Calu3 (cell line): ENCODE data around the gene BDKRB2. TPM values are rescaled to one million over a fixed set of nuclear protein-coding genes. Genes with fewer than 3 reads are reported as not detected.

Source experiments
- BruUV-seq: library from RNA; stranded (reverse); fragments of 400-500 nt; replicated peaks from 2 replicates; lab custom pipeline; 2021; lab: Mats Ljungman, UMichigan
- CTCF ChIA-PET: fragments of 300-600 bp; sonication (Branson Sonifier 250); formaldehyde crosslinking; loops from one replicate; lab custom pipeline; 2022; ENCODE audit warnings: antibody characterized with exemption; lab: Charles Lee
- DNase-seq: peaks from one replicate; pipeline ENCODE4 v3.0.0; 2022
- H3K27ac Mint-ChIP-seq: one replicate; pipeline ENCODE4 v1.8.0; 2022; ENCODE audit warnings: mixed read lengths; ENCODE audit not compliant: unreplicated experiment
- H3K27me3 Mint-ChIP-seq: one replicate; pipeline ENCODE4 v1.8.0; 2022; ENCODE audit warnings: mixed read lengths; ENCODE audit not compliant: unreplicated experiment
- H3K36me3 Mint-ChIP-seq: one replicate; pipeline ENCODE4 v1.8.0; 2022; ENCODE audit warnings: mild to moderate bottlenecking, moderate library complexity, mixed read lengths; ENCODE audit not compliant: insufficient read depth, unreplicated experiment
- H3K4me1 Mint-ChIP-seq: one replicate; pipeline ENCODE4 v1.8.0; 2022; ENCODE audit warnings: mild to moderate bottlenecking, low read depth, mixed read lengths; ENCODE audit not compliant: unreplicated experiment
- H3K4me3 Mint-ChIP-seq: one replicate; pipeline ENCODE4 v1.8.0; 2022; ENCODE audit warnings: mild to moderate bottlenecking, low read depth, moderate library complexity, mixed read lengths; ENCODE audit not compliant: unreplicated experiment
- H3K9me3 Mint-ChIP-seq: one replicate; pipeline ENCODE4 v1.8.0; 2022; ENCODE audit warnings: low read depth, mixed read lengths; ENCODE audit not compliant: unreplicated experiment
- intact Hi-C: fragments of 100-400 bp; cut with micrococcal nuclease; formaldehyde crosslinking; loops from one replicate; pipeline ENCODE4 v1.10.0; 2022; ENCODE audit not compliant: unreplicated experiment
- total RNA-seq: library from RNA; stranded (reverse); gene quantifications from 2 replicates; pipeline ENCODE4 v1.2.3, GENCODE V29; 2022
- TF ChIP-seq, protein P1 (sequence below): fragments of 200-600 bp; IDR thresholded peaks from one replicate; pipeline ENCODE4 v1.8.0; 2022; ENCODE audit warnings: antibody characterized with exemption; ENCODE audit not compliant: unreplicated experiment

BDKRB2 gene
- total RNA-seq, 1 experiment from 2014 or later, result 0.28 TPM

DNA sequence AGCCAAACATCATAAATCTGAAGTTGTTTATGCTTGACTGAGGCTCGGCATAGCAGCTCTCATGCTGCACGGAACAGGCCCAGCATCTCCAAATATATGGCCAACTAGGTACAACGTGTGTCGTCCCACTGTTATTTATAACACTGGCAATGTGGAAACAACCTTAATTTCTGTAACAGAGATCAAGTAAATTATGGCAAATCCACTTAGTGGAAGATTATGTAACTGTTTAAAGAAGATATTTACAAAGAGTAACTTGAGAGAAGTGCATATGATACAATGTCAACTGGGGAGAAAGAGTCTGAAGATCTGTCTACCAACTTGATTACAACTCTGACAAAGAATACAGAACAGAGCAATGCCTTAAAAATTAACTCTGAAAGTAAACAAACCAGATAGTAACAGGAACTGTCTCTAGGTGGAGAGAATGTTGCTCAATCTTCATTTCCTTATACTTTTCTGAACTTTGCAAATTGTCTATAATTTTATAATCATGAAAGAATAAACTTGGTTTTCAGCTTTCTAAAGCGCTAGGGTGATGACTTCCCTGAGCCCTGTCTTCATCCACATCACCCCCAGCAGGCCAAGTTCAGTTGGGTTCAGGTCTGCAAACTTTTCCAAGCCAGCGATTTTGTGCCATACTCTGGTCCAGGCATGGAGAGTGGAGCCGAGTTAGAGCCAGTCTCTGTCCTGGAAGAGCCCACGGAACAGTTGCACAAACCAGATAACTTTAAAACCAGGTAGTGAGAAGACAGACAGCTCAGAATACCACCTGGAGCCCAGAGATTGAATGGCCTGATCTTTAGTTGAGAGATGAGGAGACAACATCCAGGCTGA is 44.3 kb upstream of the BDKRB2 start:
- H3K36me3 Mint-ChIP-seq, result no peaks in the 10 kb centered on the region
- H3K27me3 Mint-ChIP-seq, result no peaks in the 10 kb centered on the region
- intact Hi-C loops, result no loop called here
- H3K4me3 Mint-ChIP-seq, result no peak overlapping the region
- CTCF ChIA-PET, result no interaction called here
- H3K27ac Mint-ChIP-seq, result no peak overlapping the region
- peaks cover 20% of the 10 kb centered on the region for H3K4me1 Mint-ChIP-seq
- no peak for DNase-seq
- TF ChIP-seq, protein P1, sequence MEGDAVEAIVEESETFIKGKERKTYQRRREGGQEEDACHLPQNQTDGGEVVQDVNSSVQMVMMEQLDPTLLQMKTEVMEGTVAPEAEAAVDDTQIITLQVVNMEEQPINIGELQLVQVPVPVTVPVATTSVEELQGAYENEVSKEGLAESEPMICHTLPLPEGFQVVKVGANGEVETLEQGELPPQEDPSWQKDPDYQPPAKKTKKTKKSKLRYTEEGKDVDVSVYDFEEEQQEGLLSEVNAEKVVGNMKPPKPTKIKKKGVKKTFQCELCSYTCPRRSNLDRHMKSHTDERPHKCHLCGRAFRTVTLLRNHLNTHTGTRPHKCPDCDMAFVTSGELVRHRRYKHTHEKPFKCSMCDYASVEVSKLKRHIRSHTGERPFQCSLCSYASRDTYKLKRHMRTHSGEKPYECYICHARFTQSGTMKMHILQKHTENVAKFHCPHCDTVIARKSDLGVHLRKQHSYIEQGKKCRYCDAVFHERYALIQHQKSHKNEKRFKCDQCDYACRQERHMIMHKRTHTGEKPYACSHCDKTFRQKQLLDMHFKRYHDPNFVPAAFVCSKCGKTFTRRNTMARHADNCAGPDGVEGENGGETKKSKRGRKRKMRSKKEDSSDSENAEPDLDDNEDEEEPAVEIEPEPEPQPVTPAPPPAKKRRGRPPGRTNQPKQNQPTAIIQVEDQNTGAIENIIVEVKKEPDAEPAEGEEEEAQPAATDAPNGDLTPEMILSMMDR, result no peak
- H3K9me3 Mint-ChIP-seq, result no peaks in the 10 kb centered on the region
- no TSS peak for BruUV-seq

DNA sequence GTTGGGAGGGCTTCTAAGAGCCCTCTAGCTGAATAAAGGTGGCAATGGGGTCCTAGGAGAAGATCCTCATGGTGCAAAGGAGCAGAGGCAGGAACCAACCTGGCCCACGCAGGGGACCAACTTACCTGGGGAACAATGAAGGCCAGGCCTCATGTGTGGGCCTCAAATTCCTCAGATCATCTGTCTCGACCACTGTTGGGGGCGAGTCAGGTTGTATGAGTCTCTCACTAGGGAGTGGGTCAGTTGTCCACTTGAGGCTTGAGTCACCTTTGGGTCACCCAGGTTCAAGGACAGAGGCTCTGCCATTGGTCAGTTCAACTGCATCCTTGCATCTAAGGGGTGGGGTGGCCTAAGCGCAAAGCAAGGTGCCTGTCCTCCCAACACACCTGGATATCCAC is 43.7 kb upstream of the BDKRB2 start:
- no TSS peak for BruUV-seq
- Mint-ChIP-seq H3K9me3 (no peaks in the 10 kb centered on the region), H3K4me3 (no peak overlapping the region), H3K4me1 (peaks cover 20% of the 10 kb centered on the region), H3K36me3 (no peaks in the 10 kb centered on the region), H3K27me3 (no peaks in the 10 kb centered on the region), H3K27ac (no peak overlapping the region)
- TF ChIP-seq, protein P1, result no peak
- no peak for DNase-seq
- intact Hi-C loops, result no loop called here
- CTCF ChIA-PET, result no interaction called here

DNA sequence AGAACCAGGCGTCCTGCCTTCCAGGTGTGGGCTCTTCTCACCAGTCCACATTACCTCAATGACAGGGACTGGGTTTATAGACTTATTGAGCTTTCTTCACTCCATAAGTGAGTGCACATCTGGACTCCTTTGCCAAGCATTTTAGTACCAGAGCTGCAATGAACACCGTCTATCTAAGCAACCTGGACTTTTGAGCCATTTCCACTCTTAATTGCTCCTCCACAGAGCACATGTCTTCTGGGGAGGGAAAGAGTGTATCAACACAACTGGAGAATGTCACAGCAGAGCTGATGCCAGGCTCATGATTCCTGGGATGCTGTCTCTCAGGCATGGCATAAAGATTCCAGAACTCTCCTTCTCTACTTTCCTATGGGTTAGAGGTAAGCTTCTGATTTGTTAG is 43.0 kb upstream of the BDKRB2 start:
- no peak overlapping the region for H3K27ac Mint-ChIP-seq
- no TSS peak for BruUV-seq

DNA sequence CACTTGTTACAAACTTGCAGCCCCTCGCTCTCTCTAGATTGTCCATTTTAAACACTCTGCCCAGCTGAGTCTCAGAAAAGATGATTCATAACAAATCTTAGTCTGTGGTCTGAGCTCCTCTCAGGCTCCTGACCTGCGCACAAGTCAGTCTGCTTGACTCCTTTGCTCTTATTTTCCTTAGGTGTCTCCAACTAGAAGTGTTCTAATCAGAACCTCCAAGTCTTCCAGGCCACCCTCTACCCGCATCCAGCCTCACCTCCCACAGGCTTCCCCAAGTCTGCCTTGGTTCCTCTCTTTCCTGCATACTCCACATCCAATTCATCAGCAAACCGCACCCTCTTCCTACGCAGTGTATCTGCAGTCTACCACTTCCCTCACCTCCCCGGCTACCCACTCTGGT is 42.4 kb upstream of the BDKRB2 start:
- peaks cover 22% of the 10 kb centered on the region for H3K4me1 Mint-ChIP-seq
- H3K9me3 Mint-ChIP-seq, result no peaks in the 10 kb centered on the region
- no peak for DNase-seq
- TF ChIP-seq, protein P1, result no peak
- H3K27me3 Mint-ChIP-seq, result no peaks in the 10 kb centered on the region
- no peak overlapping the region for H3K27ac Mint-ChIP-seq
- no TSS peak for BruUV-seq
- no peaks in the 10 kb centered on the region for H3K36me3 Mint-ChIP-seq
- intact Hi-C loops, result no loop called here
- H3K4me3 Mint-ChIP-seq, result no peak overlapping the region
- CTCF ChIA-PET, result no interaction called here

More for the DNA sequence above, 43.0 kb upstream of the BDKRB2 start:
- intact Hi-C loops, result no loop called here
- Mint-ChIP-seq H3K4me3 (no peak overlapping the region), H3K9me3 (no peaks in the 10 kb centered on the region), H3K27me3 (no peaks in the 10 kb centered on the region), H3K36me3 (no peaks in the 10 kb centered on the region), H3K4me1 (peaks cover 20% of the 10 kb centered on the region)
- CTCF ChIA-PET, result no interaction called here
- no peak for DNase-seq
- TF ChIP-seq, protein P1, result no peak
